Right hindlimb (tissue), 1 donor: ENCODE measurements around the gene SLC9A7.

Source experiments
- DNase-seq: peaks from one replicate; pipeline ENCODE4 v3.0.0-alpha.2; 2018

SLC9A7 gene

GRCh38 chrX:46643636-46644035 lies 115.3 kb downstream of the SLC9A7 start:
- no peak for DNase-seq

GRCh38 chrX:46642145-46642544 lies 116.8 kb downstream of the SLC9A7 start:
- no peak for DNase-seq

- no peak for DNase-seq
These were observed 121.0 kb downstream of the SLC9A7 start for GRCh38 chrX:46637938-46638337.

GRCh38 chrX:46636223-46636622 lies 122.7 kb downstream of the SLC9A7 start:
- DNase-seq = no peak

GRCh38 chrX:46635186-46635585 lies 123.7 kb downstream of the SLC9A7 start:
- DNase-seq = no peak

GRCh38 chrX:46634577-46634976 lies 124.3 kb downstream of the SLC9A7 start:
- DNase-seq = no peak

GRCh38 chrX:46630141-46630540 lies 128.8 kb downstream of the SLC9A7 start:
- no peak for DNase-seq

GRCh38 chrX:46628460-46629371 lies 130.2 kb downstream of the SLC9A7 start:
- peak; percentile 22 for DNase-seq

- no peak for DNase-seq
These were observed 131.1 kb downstream of the SLC9A7 start for GRCh38 chrX:46627711-46628419.

- no peak for DNase-seq
These were observed 131.9 kb downstream of the SLC9A7 start for GRCh38 chrX:46627062-46627461.

- no peak for DNase-seq
These were observed 132.4 kb downstream of the SLC9A7 start for GRCh38 chrX:46626566-46626965.

- no peak for DNase-seq
These were observed 134.7 kb downstream of the SLC9A7 start for GRCh38 chrX:46624090-46624786.

- no peak for DNase-seq
These were observed 137.3 kb downstream of the SLC9A7 start for GRCh38 chrX:46621572-46621971.

GRCh38 chrX:46620505-46620904 lies 138.4 kb downstream of the SLC9A7 start:
- DNase-seq = no peak

- DNase-seq = no peak
These were observed 140.0 kb downstream of the SLC9A7 start for GRCh38 chrX:46618947-46619346.

- no peak for DNase-seq
These were observed 141.0 kb downstream of the SLC9A7 start for GRCh38 chrX:46617906-46618305.

- no peak for DNase-seq
These were observed 147.1 kb downstream of the SLC9A7 start for GRCh38 chrX:46611658-46612362.

GRCh38 chrX:46610070-46610658 lies 148.8 kb downstream of the SLC9A7 start:
- no peak for DNase-seq

- no peak for DNase-seq
These were observed 151.0 kb downstream of the SLC9A7 start for GRCh38 chrX:46607916-46608315.

- DNase-seq = no peak
These were observed 156.3 kb downstream of the SLC9A7 start for GRCh38 chrX:46602468-46603102.

- no peak for DNase-seq
These were observed 157.6 kb downstream of the SLC9A7 start for GRCh38 chrX:46601283-46601682.

- DNase-seq = no peak
These were observed 159.8 kb downstream of the SLC9A7 start for GRCh38 chrX:46599051-46599560.
